AG09319 (cell line): Measurements from ENCODE around the gene NRG2.

ENCODE experiments used
- DNase-seq: peaks from one replicate; pipeline ENCODE4 v3.0.0-alpha.2; 2010; ENCODE audit warnings: low read depth; ENCODE audit errors: extremely low read depth
- TF ChIP-seq, protein P1 (sequence below): IDR thresholded peaks from 2 replicates; pipeline ENCODE4 v1.5.1; 2011; ENCODE audit warnings: low read depth, mild to moderate bottlenecking, inconsistent platforms, low read length, moderate library complexity

Gene NRG2

GRCh38 chr5:139942243-139942642 lies 100.9 kb downstream of the NRG2 start:
- TF ChIP-seq, protein P1, sequence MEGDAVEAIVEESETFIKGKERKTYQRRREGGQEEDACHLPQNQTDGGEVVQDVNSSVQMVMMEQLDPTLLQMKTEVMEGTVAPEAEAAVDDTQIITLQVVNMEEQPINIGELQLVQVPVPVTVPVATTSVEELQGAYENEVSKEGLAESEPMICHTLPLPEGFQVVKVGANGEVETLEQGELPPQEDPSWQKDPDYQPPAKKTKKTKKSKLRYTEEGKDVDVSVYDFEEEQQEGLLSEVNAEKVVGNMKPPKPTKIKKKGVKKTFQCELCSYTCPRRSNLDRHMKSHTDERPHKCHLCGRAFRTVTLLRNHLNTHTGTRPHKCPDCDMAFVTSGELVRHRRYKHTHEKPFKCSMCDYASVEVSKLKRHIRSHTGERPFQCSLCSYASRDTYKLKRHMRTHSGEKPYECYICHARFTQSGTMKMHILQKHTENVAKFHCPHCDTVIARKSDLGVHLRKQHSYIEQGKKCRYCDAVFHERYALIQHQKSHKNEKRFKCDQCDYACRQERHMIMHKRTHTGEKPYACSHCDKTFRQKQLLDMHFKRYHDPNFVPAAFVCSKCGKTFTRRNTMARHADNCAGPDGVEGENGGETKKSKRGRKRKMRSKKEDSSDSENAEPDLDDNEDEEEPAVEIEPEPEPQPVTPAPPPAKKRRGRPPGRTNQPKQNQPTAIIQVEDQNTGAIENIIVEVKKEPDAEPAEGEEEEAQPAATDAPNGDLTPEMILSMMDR, result no peak
- DNase-seq, result no peak

GRCh38 chr5:139930406-139930805 lies 112.7 kb downstream of the NRG2 start:
- TF ChIP-seq, protein P1, result no peak
- DNase-seq, result no peak

GRCh38 chr5:139926797-139927503 lies 116.1 kb downstream of the NRG2 start:
- TF ChIP-seq, protein P1, result no peak

DNA sequence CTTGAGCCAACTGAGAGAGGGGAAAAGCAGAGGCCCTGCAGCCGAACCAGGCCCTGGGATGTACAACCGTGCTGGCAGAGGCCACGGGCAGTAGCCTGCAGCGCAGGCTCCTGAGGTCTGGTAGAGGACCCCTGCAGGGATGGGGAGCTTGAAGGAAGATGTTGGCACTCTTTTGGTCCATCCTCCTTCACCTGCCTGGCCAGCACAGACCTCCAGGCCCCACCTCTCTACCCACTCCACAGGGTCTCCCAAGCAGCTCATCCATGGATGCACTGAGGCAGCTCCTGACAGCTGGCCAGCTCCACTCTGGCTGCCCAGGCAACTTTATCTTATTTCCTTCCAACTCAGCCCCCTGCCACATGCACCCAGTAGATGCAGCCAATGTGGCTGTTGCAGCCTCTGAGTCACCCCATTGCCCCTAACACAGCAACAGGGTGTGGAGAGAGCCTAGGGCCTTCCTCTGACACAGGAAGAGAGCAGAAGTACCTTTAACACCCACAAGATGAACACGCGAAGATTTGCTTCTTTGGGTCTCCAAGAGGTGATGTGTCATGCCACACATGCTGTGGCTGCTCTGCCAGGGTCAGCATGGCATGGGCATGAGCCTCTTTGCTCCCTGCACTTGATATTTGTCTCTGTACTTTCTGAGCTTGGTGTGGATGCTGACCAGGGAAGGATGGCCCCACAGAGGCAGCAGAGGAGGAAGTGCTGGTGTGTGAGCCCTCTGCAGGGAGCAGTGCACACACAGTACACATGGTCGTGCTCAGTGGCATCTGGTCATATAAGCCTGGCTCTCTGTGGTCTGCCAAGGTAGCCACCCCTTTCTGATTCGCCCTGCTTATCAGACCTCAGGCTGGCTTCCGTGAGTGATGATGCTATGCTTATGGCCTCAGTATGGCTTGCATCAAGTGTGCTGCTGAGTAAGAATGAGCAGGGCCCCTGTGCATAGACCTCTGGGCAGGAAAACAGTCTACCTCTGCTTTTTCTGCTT lies 117.2 kb downstream of the NRG2 start:
- TF ChIP-seq, protein P1, result no peak
- no peak for DNase-seq

More at GRCh38 chr5:139926797-139927503, 116.1 kb downstream of the NRG2 start:
- no peak for DNase-seq

GRCh38 chr5:139925216-139925562 lies 117.9 kb downstream of the NRG2 start:
- TF ChIP-seq, protein P1, result no peak
- DNase-seq, result no peak

DNA sequence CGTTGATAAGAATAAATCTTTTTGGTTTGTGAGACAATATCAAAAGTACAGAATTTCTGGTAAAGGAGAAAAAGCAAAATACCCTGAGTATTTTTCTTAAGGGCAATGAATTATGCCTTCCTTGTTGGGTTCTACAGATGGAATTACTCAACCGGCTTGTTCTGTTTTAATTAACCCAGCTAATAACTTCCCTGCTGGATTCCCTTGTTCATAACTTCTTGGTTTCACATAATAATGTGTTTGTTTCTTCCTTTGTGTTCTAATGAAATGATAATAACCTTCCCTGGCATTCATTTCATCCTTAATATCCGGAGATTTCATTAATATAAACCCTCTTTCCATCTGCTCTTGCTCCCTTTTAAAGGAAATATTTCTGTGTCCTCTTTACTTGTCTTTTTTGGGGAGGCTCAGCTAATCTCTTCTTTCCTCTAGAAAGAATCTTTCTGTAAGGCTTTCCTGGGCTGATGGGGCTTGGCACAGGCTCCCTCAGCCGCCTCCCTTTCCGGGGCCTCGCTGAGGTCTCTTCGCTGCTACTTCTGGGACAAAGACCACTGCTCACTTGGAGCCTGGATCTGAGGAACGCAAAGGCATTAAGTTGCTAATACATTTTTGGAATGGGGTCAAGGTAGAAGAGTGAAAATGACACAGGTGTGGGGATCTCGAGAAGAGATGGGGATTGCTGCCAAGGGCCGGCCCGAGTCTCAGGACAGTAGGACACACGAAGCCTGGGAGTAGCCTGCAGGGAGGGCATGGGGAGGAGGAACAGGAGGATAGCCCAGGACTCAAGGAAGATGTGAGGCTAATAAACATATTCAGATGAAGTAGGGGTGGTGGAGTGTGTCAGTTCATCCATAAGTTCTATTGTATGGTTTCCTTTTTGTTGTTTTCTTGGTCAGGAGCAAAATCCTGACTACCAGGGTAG lies 118.5 kb downstream of the NRG2 start:
- TF ChIP-seq, protein P1, result no peak
- no peak for DNase-seq
